Sigmoid colon (tissue), 7 donors: ENCODE results near the gene SPAG16. TPM values are rescaled to one million over a fixed set of nuclear protein-coding genes. Genes with fewer than 3 reads are reported as not detected.
A peak's percentile ranks its signal among the peaks of the same experiment; 100 is the strongest.

ENCODE experiments used
- DNase-seq: peaks from one replicate; pipeline ENCODE4 v3.0.0-alpha.2; 2019
- H3K27ac ChIP-seq, 4 donors: fragments of 200-600 bp; sonication (generic); one replicate each; pipeline ENCODE4 v1.5.1; 2016 to 2019; ENCODE audit warnings: mild to moderate bottlenecking in 1 of 4
- H3K27me3 ChIP-seq, 3 donors: fragments of 200-600 bp; sonication (generic); one replicate each; pipeline ENCODE4 v1.5.1; 2019; ENCODE audit warnings: mild to moderate bottlenecking in 1 of 3
- H3K36me3 ChIP-seq, 4 donors: fragments of 200-600 bp; sonication (generic); one replicate each; pipeline ENCODE4 v1.5.1; 2016 to 2019
- H3K4me1 ChIP-seq, 4 donors: fragments of 200-600 bp; sonication (generic); one replicate each; pipeline ENCODE4 v1.5.1; 2017 to 2019
- H3K4me3 ChIP-seq, 4 donors: fragments of 200-600 bp; sonication (generic); one replicate each; pipeline ENCODE4 v1.5.1; 2017 to 2019; ENCODE audit warnings: mild to moderate bottlenecking in 2 of 4, moderate library complexity in 1 of 4
- H3K9me3 ChIP-seq, 4 donors: fragments of 200-600 bp in 3 of 4; sonication (generic) in 3 of 4; one replicate each; pipeline versions ENCODE4 v1.5.1 to v1.6.1; 2013 to 2019
- EP300 ChIP-seq, 4 donors: sonication (generic); formaldehyde crosslinking; IDR thresholded peaks; one replicate each; pipeline ENCODE4 v1.6.1; 2017; ENCODE audit warnings: antibody characterized with exemption in 4 of 4
- POLR2A ChIP-seq, 2 donors: fragments of 450-650 bp; IDR thresholded peaks; one replicate each; pipeline ENCODE4 v1.6.1; 2016; ENCODE audit warnings: antibody characterized with exemption in 2 of 2, mild to moderate bottlenecking in 2 of 2, moderate library complexity in 2 of 2
- POLR2AphosphoS5 ChIP-seq, 4 donors: sonication (generic); formaldehyde crosslinking; IDR thresholded peaks; one replicate each; pipeline ENCODE4 v1.6.1; 2017; ENCODE audit warnings: antibody characterized with exemption in 4 of 4
- WGBS, 2 donors: extraction: QIAGEN DNeasy Blood & Tissue Kit; methylation state at CpG; one replicate each; pipeline ENCODE4 v1.1.7; 2013; 5-methylcytosine and 5-hydroxymethylcytosine counted together
- intact Hi-C: fragments of 100-400 bp; cut with DNase I; formaldehyde crosslinking; loops from one replicate; pipeline ENCODE4 v1.15.1; 2023
- polyA plus RNA-seq, 3 donors: library from polyadenylated mRNA; stranded (reverse); fragments of 200-250 nt; gene quantifications; one replicate each; pipeline ENCODE4 v1.2.3, GENCODE V29; 2013
- total RNA-seq, 4 donors: library from RNA; depleted of rRNA; stranded (reverse); fragments of >200 nt; gene quantifications; one replicate each; pipeline ENCODE4 v1.1.0, GENCODE V29; 2016
- TF ChIP-seq, protein P1 (sequence below), 4 experiments: fragments of 450-650 bp in 3 of 4; fragments of 200-600 bp in 1 of 4; IDR thresholded peaks; one replicate each; pipeline ENCODE4 v1.5.1; 2016 to 2019; ENCODE audit warnings: antibody characterized with exemption in 4 of 4, mild to moderate bottlenecking in 3 of 4, moderate library complexity in 2 of 4
- donor health status: healthy with polysubstance abuse.
- donor health status: Bipolar disorder and iron deficiency.
- donor health status: healthy.

SPAG16 gene
- total and polyA plus RNA-seq, 7 donors, result 13.1 to 70.3 (median 36.0) TPM

DNA sequence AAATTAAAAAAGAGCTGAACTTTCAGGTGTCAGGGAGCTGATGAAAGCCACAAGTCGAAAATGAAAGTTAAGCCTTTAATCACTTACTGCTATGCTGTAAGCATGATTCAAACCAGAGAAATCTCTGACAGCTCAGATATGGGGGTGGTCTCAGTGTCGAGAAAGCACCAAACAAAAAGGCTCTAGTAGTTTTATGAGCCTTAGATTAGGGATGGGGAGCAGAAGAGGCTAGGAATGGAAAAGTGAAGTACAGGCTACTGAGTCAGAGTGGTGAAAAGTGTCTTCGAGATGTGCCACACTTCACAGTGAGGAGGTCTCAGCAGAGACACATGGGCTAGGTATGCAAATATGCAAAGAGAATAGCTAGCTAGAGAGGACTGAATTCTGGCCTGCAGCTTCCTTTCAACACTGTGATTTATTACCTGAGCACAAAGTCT, 482.2 kb downstream of the SPAG16 start:
- no peak for DNase-seq
- TF ChIP-seq POLR2AphosphoS5 (IDR thresholded peaks at IDR 0.05), result no peak
- no peak for TF ChIP-seq POLR2A (IDR thresholded peaks at IDR 0.05)
- TF ChIP-seq, protein P1, sequence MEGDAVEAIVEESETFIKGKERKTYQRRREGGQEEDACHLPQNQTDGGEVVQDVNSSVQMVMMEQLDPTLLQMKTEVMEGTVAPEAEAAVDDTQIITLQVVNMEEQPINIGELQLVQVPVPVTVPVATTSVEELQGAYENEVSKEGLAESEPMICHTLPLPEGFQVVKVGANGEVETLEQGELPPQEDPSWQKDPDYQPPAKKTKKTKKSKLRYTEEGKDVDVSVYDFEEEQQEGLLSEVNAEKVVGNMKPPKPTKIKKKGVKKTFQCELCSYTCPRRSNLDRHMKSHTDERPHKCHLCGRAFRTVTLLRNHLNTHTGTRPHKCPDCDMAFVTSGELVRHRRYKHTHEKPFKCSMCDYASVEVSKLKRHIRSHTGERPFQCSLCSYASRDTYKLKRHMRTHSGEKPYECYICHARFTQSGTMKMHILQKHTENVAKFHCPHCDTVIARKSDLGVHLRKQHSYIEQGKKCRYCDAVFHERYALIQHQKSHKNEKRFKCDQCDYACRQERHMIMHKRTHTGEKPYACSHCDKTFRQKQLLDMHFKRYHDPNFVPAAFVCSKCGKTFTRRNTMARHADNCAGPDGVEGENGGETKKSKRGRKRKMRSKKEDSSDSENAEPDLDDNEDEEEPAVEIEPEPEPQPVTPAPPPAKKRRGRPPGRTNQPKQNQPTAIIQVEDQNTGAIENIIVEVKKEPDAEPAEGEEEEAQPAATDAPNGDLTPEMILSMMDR (IDR thresholded peaks at IDR 0.05), result no peak
- no peak for TF ChIP-seq EP300 (IDR thresholded peaks at IDR 0.05)
- no peak overlapping the region for H3K4me3 ChIP-seq
- 53 to 57% methylated on average over 3 of the region's 3 CpGs for WGBS, 2 donors
- intact Hi-C loops, result no loop called here
- H3K27ac ChIP-seq, result no peak overlapping the region
- H3K36me3 ChIP-seq, result no peaks in the 10 kb centered on the region
- no peaks in the 10 kb centered on the region for H3K4me1 ChIP-seq
- no peaks in the 10 kb centered on the region for H3K27me3 ChIP-seq
- H3K9me3 ChIP-seq, result no peaks in the 10 kb centered on the region

DNA sequence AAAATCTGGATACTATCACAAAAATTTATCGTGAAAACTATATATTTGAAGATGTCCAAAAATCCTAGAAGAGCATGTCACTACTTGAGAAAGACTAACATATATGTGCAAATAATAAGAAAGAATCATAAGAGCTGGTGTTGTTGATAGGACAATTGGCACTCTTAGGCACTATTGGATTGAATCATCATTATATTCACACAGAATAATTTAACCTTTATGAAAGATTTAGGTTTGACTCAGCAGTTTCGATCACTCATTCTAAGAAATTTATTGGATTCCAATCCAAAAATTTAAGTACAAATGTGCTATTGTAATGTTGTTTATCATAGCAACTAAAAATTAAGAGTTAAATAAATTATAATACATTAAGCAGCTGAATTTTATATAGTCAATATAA, 503.6 kb downstream of the SPAG16 start:
- intact Hi-C loops, result no loop called here
- Histone ChIP-seq H3K27ac (no peak overlapping the region), H3K4me1 (no peaks in the 10 kb centered on the region), H3K4me3 (no peak overlapping the region), H3K9me3 (no peaks in the 10 kb centered on the region), H3K36me3 (no peaks in the 10 kb centered on the region), H3K27me3 (no peaks in the 10 kb centered on the region)
- no peak for TF ChIP-seq EP300 (IDR thresholded peaks at IDR 0.05)
- TF ChIP-seq POLR2AphosphoS5 (IDR thresholded peaks at IDR 0.05), result no peak
- no peak for TF ChIP-seq POLR2A (IDR thresholded peaks at IDR 0.05)
- TF ChIP-seq, protein P1 (IDR thresholded peaks at IDR 0.05), result no peak
- WGBS, 2 donors, result 88 to 93% methylated on average over 2 of the region's 2 CpGs
- DNase-seq, result no peak

DNA sequence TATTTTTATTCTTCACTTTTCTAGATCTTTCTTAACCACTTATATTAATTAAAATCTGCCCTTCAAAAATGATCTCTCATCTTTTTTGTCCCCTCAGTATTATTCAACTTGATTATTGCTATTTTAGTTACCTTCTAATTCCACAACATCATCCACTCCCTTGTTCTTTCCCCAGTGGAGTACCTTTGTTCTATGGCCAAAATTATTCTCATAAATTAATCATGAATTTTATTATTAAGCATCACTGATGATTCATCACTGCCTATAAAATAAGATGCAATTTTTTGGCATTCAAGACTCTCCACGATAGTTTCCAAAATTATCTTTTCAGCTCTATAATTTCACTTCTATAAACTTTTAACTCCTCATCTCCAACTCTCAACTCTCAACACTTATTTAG, 505.7 kb downstream of the SPAG16 start:
- DNase-seq, result no peak
- Histone ChIP-seq H3K4me1 (no peaks in the 10 kb centered on the region), H3K9me3 (no peaks in the 10 kb centered on the region), H3K36me3 (no peaks in the 10 kb centered on the region), H3K4me3 (no peak overlapping the region), H3K27me3 (no peaks in the 10 kb centered on the region), H3K27ac (no peak overlapping the region)
- 75 to 88% methylated on average over 1 of the region's 1 CpG for WGBS, 2 donors
- TF ChIP-seq EP300 (IDR thresholded peaks at IDR 0.05) (no peak), POLR2A (IDR thresholded peaks at IDR 0.05) (no peak), POLR2AphosphoS5 (IDR thresholded peaks at IDR 0.05) (no peak)
- TF ChIP-seq, protein P1 (IDR thresholded peaks at IDR 0.05), result no peak
- intact Hi-C loops, result no loop called here

DNA sequence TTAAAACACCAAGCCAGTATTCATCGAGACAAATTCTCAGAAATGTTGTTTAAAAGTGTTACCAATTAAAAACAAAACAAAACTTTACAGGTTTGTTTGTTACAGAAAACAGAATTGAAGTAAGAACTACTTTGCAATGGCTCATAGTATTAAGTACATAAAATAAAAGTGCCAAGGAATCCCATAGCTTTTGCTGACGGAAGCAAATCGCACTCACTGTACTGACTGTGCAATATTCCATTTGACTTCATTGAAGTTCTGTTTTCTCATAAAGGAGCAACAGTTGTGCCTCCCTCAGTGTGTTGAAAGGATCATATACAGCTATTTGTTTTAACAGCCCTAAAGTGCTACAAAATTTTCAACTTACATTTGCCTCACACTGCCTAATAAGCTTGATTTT, 507.8 kb downstream of the SPAG16 start:
- Histone ChIP-seq H3K9me3 (no peaks in the 10 kb centered on the region), H3K36me3 (no peaks in the 10 kb centered on the region), H3K27ac (no peak overlapping the region), H3K4me3 (no peak overlapping the region), H3K27me3 (no peaks in the 10 kb centered on the region), H3K4me1 (no peaks in the 10 kb centered on the region)
- TF ChIP-seq, protein P1 (IDR thresholded peaks at IDR 0.05), result no peak
- TF ChIP-seq EP300 (IDR thresholded peaks at IDR 0.05), result no peak
- TF ChIP-seq POLR2A (IDR thresholded peaks at IDR 0.05), result no peak
- no peak for TF ChIP-seq POLR2AphosphoS5 (IDR thresholded peaks at IDR 0.05)
- DNase-seq, result no peak
- WGBS, 2 donors, result 93 to 97% methylated on average over 3 of the region's 3 CpGs
- intact Hi-C loops, result no loop called here

DNA sequence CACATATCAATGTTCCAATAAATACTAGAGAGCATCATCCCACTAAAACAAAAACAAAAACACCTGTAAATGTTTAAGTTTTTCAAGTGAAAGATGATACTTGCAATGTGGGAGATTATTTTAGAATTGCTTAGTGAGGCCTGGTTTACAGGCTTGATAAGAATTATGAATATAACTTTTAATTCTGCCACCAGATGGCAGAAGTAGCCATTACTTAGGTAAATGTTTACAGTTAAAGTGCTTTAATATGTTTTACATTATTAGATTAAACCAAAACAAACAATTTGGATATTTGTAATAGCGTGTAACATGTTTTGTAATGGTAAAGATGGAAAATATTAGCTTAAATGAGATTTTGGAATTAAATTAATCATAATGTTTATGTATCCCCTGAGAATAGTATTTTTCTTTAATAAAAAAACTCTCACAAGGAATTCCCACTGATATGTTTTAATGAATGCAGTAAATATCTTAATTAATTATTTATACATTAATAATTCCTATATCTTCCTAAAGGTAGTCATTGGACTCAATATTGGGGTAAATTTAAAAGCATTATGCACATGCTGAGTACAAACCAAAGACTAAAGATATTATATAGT, 522.0 kb downstream of the SPAG16 start:
- Histone ChIP-seq H3K27me3 (no peaks in the 10 kb centered on the region), H3K36me3 (no peaks in the 10 kb centered on the region), H3K9me3 (no peaks in the 10 kb centered on the region), H3K4me3 (no peak overlapping the region), H3K27ac (no peak overlapping the region), H3K4me1 (no peaks in the 10 kb centered on the region)
- TF ChIP-seq POLR2A (IDR thresholded peaks at IDR 0.05) (no peak), POLR2AphosphoS5 (IDR thresholded peaks at IDR 0.05) (no peak), EP300 (IDR thresholded peaks at IDR 0.05) (no peak)
- TF ChIP-seq, protein P1 (IDR thresholded peaks at IDR 0.05), result peak in 2 of 4 experiments; percentile 17 to 33
- intact Hi-C loops, result loop anchor here (5.0 kb wide), 1 partner anchor 1196 kb away; no protein-coding TSS in a partner anchor
- DNase-seq, result no peak
- WGBS, 2 donors, result 7 to 41% methylated on average over 1 of the region's 1 CpG
